CD4-positive, alpha-beta T cell treated with Interleukin-21 for 1 hour (primary cell): ENCODE measurements around the gene ADIPOR2.

Experiments used
- DNase-seq: peaks from one replicate; pipeline ENCODE4 v3.0.0-alpha.2; 2020

The ADIPOR2 gene

GRCh38 chr12:1777798-1778197 is 86.9 kb downstream of the ADIPOR2 start:
- DNase-seq = no peak

DNA sequence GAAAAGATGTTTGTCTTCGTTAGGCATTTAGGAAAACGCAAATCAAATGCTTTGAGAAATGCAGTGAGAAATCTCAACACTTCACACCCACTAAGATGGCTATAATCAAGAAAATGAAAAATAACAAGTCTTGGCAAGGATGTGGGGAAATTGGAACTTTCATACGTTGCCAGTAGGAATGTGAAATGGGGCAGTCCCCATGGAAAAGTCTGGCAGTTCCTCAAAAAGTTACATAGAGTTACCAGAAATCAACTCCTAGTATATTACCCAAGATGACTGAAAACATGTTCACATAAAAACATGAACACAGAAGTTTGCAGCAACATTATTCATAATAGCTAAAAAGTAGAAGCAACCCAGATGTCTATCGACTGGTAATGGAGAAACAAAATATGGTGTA is 88.0 kb downstream of the ADIPOR2 start:
- no peak for DNase-seq

DNA sequence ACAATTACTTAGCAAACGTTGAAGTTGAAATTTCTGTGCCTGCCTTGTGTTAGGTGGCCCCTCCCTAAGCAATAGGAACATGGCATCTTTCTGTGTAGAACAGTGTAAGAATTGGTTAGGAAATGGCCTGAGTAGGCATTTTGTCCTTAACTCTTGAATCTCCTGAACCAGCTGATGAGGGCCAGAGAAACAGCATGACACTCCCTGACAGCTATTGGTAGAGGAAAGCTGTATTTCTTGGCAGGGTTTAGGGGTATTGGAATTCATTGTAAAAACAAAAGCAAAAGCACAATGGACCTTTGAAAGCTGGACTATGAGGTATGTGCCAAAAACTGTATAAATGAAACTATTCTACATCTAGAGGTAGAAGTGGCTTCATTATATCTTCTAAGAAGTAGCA is 88.9 kb downstream of the ADIPOR2 start:
- DNase-seq = no peak

GRCh38 chr12:1781772-1782171 is 90.9 kb downstream of the ADIPOR2 start:
- no peak for DNase-seq

- no peak for DNase-seq
These were observed 91.3 kb downstream of the ADIPOR2 start for GRCh38 chr12:1782215-1782614.

DNA sequence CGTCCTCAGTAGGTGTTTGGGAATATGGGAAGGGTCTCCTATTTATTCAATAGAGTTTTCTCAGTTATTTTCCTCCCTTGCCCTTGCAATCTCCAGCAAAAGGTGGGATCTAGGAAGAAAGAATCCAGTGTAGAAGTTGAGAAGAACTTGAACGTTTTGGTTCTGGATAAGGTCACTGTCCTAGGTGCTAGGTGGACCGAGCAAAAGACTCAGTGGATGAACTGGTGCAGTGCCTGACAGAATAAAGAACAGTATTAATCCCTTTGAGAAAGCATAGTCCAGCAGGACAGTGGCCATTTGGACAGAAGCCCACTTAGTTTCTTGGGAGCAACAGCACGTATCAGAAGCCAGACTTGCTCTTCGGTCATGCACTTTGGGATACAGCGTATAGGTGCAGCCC is 96.8 kb downstream of the ADIPOR2 start:
- no peak for DNase-seq

GRCh38 chr12:1790444-1790843 is 99.6 kb downstream of the ADIPOR2 start:
- no peak for DNase-seq

DNA sequence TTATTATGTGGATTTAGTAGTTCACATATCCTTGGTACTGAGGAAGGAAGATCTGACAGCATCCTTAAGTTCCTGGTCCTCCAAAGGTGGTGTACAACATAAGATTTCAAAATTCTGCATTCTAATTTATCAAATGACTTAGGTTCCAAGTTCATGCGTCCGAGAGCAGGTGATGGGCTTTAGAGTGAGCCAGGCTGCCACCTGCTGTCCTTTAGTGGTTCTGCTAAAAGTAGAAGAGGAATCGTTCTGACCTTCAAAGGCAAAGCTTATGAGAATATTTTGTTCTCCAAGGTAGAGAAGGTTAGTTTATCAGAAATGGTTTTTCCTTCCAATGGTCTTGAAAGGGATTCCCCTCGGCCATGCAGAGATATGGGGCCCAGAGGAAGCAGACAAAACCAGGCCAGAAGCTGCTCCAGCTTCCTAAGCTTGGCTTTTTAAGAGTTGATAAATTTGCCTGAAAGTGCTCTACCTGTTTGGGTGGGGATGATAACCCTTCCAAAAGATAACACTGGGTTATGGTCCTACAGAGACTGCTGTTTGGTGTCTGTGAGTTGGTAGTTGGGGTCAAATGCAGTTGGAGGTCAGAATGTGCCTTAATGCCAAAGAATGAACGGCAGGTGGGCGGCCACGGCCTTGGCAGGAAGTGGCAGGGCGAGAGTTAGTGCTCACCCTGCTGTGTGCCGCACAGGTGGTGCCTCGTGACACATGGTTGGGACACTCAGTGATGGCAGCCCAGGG is 100.4 kb downstream of the ADIPOR2 start:
- DNase-seq = peak; percentile 76

- no peak for DNase-seq
These were observed 101.5 kb downstream of the ADIPOR2 start for GRCh38 chr12:1792406-1792805.

DNA sequence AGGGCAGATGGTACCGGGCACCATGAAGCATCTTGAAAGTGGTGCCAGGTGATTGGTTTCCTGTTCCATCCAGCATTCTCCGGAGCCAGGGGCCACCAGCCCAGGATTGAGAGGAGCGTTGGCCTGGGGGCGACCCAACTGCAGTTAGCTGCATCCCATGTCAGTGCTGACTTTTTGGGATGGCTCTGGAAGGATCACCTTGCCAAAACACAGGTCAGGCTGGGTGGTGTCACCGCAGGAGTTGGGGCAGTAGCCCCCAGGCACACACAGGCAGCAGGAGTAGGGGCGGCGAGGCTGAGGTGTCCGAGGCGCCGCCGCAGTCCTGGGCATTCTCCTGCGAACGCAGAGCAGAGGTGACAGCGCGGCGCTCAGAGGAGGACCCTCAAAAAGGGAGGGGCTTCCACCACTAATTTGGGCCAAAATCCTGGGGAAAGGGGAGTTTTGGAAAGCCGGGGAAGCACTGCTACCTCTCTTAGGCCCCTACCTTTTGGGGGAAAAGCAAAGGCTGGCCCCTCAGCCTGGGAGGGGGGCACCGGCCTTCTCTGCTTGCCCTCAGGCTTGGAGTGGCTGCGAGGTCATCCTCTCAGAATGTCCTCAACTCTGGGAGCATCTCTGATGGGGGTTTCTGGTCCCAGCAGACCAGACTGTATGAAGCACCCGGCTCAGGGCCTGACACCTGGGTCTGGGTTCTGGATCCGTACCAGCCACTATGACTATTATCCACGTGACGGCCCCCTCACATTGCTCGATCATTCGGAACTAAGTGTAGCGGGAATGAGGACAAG is 102.7 kb downstream of the ADIPOR2 start:
- no peak for DNase-seq

GRCh38 chr12:1794440-1795090 is 103.7 kb downstream of the ADIPOR2 start:
- DNase-seq = no peak

DNA sequence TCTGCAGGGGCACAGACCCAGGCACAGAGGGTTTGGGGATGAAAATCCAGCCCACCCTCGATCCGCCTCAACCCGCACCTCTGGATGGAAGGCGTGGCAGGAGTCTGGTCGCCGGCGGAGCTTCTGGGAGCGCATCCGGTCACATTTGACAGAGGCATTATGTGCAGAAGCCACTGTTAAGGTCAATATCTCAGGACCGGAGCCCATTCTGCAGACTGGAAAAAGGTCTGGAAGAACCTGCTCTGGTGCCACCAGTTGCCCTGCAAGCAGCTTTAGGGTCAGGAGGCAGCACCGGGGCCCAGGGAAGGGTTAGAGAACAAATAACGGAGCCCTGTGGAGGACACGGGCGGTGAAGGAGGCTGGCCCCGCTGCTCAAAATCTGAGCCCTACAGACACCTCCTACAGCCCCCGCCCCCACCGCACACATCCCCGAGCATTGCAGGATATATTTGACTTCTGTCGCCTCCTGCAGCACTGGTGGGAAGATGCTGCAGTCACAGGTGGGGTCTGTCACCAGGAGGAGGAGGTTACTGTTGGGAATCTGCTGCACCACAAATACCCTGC is 104.4 kb downstream of the ADIPOR2 start:
- no peak for DNase-seq

DNA sequence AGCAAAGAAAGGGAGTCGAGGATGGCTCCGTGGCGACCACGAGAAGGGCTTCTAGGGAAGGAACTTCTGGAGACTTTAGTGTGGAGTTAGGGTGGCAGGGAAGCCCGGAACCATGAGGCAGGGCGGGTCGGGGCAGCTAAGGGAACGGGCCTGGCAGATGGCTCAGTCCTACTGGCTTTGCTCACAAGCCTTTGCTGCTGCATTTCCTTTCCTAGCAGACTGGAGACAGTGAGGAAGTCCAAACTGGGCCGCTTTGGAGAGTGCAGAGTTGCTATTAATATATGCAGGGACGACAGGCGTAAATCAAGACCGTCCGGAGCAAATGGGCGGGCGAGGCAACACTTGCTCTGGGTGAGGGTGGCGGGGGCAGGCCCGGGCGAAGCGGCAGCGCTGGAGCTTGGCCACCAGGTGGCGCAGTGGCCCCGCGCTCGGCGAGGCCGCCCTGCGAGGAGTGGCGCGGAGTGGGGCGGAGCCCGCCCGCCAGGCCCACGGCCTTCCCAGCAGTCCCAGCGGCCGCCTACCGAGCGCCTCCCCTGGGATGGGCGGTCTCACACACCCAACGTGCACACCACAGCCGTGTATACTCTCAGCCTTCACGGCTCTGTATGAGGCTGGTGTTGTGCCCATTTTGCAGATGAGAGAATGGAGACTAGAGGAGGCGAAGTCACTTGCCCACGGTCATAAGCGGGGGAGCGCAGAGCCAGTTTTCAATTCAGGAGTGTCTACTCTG is 105.1 kb downstream of the ADIPOR2 start:
- DNase-seq = peak; percentile 94

GRCh38 chr12:1796515-1797010 is 105.7 kb downstream of the ADIPOR2 start:
- DNase-seq = peak; percentile 44

DNA sequence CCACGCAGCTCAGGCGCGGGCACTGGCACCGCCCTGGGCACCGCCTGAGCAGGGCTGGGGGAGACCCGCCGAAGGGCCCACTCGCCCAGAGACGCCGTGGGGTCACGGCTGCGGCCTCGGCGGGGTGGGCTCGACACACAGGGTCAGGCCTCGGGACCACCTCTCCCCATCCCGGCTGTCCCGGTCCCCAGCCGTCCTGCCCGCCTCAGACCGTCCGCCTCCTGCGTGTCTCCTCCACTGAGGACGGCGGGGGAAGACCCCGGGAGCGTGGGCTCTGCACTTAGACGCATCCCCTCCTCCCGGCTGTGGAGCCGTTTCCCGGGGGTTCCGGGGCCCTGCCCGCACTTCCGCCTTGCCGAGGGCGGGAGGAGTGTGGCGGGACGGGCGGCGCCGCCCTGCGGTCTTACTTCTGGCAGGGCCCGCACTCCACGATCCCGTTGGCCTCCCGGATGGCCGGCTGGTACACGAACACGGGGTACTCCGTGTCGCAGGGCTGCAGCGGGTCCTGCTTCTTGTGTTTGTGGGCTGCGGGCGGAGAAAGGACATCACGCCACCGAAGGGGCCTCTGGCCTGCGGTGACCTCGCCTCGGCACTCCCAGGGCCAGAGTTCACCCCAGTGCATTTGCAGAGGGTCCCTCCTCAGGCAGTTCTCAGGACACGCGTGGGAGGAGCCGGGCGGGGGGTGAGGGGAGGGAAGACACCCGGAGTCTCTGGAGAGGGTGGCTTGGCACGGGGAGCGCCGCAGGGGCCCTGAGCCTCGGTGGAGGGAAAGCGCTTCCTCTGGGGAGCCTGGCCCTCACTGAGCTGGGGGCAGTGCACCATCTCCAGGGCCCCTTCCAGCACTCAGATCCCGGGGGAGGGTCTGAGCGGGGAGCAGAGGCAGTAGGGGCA is 106.4 kb downstream of the ADIPOR2 start:
- peak; percentile 59 for DNase-seq

- DNase-seq = no peak
These were observed 107.2 kb downstream of the ADIPOR2 start for GRCh38 chr12:1797991-1798640.

DNA sequence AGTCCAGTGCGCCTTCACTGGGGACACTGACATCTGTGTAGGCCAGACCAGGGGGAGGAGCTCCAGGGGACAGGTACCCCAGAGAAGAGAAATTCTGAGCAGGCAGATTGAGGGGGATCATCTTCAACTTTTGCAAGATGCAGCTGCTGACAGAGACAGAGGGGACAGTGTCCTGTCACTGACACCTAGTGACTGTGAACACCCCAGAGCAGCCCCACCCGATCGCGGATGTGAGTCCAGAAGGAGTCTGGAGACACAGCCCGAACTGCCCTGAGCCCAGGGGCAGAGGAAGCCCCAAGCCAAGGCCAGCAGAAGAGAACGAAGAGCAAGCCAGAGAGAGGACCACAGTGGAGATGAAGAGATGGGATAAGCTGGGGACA is 107.8 kb downstream of the ADIPOR2 start:
- no peak for DNase-seq

DNA sequence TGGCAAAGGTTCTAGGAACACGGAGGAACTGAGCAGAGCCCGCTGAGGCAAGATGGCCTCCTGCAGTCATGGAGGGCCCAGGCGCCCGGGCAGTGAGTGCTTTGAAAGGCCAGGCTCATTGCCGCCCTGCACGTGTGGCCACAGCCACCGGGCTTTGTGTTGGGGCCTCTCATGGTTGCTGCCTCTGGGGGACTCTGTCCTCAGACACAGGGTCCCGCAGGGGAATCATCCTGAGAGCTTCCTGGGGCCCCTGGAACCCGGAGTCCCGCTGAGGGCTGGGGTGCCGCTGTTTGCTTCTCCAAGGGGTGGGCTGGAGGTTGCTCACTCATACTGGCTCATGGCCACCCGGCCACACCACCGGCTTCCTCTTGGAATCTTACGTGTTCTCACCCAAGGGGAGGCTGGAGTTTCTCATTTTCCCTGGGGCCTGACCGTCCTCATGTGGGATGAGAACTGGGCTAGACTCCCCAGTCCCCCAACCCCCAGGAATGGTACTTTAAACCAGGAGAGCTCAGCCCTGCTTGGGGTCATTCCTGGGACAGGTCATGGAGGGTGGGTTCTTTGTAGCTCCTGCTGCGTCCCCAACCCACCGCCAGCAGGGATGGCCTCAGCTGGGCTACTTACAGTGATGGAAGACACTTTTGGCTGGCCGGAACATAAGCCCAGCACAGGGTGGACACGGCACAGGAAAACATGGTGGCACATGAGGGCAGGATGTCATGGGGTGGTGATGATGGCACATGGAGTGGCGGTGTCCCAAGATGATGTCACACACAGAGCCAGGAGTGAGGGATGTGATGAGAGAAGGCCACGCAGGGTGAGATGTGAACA is 108.4 kb downstream of the ADIPOR2 start:
- no peak for DNase-seq

DNA sequence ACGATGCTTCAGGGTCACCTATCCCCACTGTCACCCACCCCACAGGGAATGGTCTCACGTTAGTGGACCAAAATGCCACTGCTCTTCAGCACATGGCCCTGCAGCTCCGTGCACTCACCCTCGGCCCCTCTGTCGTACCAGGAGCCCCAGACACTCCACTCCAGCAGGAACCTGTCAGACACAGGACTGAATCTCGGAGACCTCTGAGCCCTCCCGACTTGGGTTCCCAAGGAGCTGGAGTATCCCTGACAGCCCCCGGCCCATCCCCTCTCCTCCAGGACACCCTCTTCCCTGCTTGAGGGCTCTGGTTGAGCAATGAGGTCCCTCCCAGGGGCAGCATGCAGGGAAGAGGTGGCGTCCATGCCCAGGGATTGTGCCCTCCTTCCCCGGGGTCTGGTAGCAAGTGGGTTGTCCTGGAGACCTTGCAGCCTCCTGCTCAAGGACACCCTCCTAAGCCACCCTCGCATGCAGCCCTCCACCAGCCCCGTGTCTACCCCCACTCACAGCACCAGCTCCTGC is 109.1 kb downstream of the ADIPOR2 start:
- DNase-seq = no peak
